HG02870 (cell line): ENCODE measurements around the gene CFAP74.

Experiments used
- ATAC-seq: cut with Tn5 transposase; IDR thresholded peaks from one replicate; pipeline ENCODE4 v1.9.1; 2021; ENCODE audit warnings: mild to moderate bottlenecking, moderate library complexity; ENCODE audit not compliant: unreplicated experiment

CFAP74 gene

DNA sequence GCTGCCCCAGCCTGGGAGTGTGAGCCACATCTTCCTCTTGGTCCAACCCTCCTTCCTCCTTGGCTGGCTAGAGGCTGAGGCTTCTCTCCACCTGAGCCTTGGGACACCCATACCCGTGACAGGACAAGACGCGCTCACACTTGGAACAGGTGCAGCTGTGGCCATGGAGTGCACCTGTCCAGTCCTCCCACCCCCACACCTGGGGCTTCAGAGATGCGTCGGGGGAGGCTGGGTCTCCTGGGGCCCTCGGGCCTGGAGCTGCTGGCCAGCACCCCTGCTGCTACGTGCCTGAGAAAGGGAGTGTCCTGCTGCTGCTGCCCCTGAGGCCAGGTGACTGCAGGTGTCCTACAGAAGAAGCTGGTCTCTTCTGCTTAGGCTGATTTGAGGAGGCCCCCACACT, 47.5 kb downstream of the CFAP74 start:
- no peak for ATAC-seq

DNA sequence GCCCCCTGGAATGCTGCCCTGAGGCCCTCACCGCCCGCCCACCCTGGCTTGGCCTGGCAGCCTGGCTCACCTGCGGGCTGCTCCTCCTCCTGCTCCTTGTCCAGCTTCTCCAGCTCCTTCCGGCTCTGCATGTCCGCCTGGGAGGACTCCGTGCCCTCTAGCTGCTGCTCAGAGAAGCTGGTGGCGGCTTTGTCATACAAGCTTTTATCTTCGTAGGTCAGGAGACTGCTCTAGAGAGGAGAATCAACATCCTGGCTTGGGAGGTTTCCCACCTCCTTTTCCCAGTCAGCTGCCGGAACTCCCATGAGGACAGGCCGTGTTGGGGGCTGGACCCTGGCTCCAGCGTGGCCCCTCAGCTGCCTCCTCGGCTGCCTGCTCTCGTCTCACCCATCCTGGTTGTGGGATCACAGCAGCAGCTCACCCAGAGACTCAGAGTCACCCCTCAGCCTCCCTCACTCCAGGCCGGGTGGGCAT, 47.9 kb downstream of the CFAP74 start:
- ATAC-seq, result no peak

DNA sequence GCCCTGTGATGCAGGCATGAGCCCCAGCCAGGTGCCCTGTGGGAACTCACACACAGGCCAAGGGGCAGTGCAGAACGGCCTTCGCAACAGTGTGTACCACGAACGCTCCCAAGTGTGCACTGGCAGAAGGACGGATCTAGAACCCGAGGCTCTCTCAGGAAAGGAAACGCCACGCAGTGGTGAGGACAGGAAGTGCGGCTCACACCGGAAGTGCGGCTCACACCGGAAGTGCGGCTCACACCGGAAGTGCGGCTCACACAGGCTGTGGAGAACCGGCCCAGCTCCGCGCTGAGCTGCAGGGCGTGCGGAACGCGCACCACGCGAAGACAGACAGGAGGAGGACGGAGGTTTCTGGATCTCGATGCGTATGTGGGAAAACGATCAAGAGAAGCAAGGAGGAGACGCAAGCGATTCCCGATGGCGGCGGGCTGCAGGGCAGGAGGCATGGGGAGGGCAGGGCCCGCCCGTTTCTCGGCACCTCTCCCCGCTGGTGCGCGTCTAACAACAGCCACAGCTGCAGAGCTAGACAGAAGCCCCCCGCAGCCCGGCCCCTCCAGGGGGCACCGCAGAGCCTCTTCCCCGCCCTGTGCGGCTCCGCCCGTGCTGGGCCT, 48.6 kb downstream of the CFAP74 start:
- no peak for ATAC-seq

DNA sequence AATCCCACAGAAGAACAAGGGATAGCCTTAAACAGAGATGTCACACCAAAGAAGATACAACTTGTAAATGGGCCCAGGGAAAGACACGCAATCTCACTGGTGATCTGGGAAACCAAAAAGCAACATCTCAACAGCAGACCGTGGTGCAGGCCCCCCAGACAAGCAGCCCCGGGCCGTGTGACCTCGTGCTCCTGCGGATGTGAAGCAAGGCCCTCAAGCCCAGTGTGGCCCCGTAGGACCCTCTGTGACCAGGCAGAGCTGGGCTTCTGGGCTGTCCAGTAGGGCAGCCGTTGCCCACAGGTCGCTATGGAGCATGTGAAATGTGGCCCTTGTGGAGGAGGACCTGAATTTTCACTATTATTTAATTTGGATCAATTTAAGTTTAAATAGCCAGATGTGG, 49.6 kb downstream of the CFAP74 start:
- no peak for ATAC-seq

DNA sequence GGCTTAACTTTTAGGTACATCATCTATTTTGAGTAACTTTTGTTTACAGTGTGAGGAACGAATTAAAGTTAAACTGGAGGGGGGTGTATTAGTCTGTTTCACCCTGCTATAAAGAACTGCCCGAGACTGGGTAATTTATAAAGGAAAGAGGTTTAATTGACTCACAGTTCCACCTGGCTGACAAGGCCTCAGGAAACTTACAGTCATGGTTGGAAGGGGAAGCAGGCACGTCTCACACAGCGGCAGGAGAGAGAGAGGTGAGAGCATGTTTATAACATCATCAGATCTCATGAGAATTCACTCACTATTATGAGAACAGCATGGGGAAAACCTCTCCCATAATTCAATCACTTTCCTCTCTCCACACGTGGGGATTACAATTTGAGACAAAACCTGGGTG, 52.6 kb downstream of the CFAP74 start:
- ATAC-seq, result no peak

DNA sequence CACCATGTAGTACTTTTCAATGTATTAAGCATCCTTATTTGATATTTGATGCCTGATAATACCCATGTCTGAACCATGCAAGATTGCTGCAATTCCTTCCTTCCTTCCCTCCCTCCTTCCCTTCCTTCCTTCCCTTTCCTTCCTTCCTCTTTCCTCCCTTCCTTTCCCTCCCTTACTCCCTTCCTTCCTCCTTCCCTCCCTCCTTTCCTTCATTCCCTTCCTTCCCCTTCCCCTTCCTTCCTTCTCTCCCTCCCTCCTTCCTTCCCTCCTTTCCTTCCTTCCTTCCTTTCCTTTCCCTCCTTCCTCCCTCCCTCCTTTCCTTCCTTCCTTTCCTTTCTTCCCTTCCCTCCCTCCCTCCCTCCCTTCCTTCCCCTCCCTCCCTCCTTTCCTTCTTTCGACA, 54.8 kb downstream of the CFAP74 start:
- ATAC-seq, result no peak

DNA sequence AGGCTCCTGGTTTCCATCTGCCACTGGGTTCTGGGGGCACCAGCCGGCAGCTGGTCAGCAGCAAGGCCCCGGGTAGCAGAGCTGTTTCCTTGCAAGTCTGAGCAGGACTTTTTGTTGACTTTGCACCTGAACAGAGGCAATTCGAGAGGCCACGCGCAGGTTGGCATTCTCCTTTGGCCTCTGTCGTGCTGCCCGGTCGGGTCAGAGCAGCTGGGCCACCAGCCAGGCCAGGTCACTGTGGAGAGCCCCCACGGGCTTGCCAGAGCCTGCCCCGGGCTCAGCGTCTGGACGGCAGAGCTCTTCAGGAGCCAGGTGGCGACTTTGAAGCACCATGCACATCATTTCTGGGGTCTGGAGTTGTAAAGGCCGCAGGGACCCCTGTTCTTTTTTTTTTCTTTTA, 56.1 kb downstream of the CFAP74 start:
- no peak for ATAC-seq

DNA sequence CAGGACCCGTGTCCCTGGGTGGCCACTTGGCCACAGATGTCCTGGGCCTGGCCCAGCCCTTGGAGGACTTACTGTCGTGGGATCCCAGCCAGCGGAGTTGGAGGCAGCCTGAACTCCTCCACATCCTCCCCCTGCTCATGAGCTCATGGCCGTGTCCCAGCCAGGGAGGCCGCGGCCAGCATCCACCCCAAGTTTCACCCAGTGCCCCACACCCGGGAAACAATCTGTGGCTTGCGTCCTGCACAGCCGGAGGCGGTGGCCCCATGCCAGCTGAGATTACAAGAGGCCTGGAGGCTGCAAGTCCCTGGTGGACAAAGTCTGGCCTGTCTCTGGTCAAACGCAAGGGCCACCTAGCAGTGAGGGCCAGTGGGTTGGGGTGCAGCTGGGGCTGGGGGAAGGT, 57.0 kb downstream of the CFAP74 start:
- no peak for ATAC-seq

DNA sequence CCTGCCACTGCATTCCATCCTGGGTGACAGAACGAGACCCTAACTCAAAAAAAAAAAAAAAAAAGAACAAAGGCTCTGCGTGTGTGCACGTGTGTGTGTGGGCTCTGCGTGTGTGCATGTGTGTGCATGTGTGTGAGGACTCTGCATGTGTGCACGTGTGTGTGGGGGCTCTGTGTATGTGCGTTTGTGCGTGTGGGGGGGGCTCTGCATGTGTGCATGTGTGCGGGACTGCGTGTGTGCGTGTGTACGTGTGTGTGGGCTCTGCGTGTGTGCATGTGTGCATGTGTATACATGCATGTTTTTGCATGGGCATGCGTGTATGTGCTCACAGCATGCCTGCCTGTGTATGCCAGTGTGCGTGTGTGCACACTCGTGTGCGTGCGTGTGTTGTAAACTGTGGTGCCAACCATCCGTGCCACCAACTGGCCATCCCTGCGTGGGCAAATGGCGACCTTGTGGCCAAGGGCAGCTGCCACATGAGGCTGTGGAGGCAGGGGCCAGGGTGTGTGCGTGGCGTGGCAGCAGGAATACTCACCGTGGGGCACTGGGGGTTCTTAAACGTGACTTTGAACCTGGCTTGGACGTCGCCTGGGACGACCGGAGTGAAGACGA, 57.7 kb downstream of the CFAP74 start:
- no peak for ATAC-seq

DNA sequence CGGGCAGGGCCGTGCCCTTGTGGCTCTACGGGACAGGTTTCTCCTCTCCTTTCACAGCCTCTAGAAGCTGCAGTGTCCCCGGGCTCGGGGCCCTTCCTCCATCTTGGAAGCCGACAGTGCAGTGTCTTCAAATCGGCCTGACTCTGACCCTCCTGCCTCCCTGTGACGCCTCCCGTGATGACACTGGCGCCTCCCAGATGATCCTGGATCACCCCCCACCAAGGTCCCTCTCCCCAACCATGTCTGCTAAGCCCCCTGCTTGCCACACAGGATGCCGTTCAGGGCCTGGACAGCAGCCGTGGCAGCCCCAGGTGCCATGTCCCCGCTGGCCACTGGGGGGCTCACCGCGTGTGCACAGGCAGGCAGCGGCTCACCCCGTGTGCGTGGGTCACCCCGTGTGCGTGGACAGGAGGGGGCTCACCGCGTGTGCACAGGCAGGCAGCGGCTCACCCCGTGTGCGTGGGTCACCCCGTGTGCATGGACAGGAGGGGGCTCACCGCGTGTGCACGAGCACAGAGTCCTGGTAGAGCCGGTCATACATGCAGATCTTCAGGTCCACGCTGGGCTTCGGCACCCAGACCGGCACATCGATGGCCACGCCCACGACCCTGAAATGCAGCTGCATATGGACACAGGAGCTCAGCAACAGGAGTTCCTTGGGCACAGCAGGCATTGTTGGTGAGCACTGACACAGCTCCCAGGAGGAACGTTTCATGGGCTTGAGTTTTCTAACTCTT, 59.6 kb downstream of the CFAP74 start:
- ATAC-seq, result no peak

DNA sequence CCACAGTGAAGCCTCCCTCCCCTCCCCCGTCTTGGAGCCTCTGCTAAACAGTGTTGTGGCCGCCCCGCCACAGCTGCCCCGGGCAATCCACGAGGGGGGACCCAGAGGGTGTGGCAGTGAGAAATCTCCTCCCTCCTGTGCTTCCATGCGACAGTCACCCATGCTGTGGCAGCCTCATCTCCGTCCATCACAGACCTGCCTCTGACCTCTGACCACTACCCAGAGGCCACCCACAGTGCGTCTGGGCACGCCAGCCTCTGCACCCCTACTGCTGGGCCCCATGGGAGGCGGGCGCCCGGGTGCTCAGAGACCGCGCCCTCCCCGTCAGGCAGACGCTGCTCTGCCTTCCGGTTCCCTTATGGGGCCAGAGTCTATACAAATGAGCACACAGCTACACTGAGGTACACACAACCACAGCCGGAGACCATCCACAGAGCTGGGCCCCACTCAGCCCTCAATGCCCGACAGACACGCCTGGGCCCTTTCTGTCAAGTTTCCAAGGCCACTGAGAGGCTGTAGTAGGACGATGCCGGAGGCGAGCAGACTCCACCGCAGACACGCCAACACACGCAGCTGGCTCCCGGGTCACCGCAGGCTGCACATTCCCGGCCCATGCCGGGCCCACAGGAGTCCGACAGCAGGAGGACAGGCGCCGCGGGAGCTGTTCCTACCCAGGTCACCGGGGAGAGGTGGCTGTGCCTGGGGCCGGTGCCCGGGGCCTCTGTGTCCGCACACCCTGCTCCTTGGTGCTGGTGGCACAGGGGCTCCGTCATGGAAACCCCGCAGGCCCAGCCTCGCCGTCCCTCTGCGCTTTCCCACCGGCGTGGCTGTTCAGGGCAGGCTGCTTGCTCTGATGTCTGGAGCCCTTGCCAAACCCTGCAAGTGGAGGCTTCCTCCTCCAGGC, 60.6 kb downstream of the CFAP74 start:
- ATAC-seq, result no peak

DNA sequence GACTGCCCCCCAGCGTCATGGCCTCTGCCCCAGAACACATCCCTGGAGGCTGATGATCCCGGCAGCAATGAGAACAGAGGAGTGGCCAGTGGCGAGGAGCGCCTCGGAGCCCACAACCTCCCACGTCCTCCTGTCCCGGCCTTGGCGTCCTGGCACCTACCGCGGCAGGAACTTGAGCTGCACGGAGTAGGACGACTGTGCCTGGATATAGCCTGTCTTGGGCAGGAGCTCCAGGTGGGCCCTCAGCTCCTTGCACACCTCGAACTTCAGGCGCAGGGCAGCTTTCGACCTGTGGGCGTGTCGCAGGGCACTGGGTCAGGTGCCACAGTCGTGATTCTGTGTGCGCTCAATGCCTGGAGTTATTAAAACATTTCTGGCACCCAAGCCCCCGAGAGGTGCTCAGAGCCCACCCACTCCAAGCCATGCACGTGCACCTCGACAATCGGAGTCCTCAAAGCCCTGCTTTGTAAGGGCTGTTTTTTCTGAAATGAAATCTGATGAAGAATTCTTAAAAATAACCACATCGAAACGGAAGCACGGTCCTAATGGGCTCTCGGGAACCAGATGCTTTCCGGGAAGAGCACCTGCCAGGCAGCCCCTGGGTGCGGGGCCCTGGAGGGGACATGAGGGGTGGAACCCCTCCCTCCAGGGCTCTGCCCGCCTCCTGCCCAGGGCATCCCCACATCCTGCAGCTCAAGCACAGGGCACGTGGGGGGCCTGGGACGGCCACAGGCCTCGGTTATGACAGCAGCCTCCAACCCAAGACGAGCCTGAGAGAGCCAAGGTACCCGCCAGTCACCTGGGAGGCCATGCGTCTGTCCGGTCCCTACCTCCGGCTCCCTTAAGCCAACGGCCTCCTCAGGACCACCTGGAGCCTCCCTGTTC, 61.5 kb downstream of the CFAP74 start:
- ATAC-seq, result no peak

DNA sequence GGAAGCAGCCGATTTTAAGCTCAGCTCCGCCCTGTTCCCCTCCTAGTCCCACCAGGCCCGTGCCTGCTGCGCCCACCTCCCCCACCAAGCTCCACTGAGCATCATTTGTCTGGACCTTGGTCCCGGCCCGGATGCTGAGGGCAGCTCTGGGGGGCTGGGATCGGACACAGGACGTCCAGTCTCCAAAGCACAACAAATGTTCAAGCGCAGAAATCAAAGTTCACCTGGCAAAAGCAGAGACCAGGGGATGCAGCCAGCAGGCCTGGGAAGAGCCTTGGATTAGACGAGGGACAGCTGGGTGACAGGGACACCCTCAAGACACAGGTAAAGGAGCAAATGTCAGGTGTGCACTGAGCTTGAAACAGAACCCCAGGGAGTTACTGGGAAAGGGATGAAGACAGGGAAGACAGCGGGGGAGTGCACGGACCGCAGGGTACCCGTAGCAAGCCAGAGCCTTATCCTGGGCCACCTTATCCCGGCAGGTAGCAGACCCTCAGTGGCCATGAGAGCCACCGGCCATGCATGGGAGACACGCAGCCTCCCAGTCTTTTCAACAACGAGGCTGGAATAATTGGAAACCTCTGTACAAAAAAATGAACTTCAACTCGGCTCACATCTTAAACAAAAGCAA, 62.3 kb downstream of the CFAP74 start:
- ATAC-seq, result no peak

DNA sequence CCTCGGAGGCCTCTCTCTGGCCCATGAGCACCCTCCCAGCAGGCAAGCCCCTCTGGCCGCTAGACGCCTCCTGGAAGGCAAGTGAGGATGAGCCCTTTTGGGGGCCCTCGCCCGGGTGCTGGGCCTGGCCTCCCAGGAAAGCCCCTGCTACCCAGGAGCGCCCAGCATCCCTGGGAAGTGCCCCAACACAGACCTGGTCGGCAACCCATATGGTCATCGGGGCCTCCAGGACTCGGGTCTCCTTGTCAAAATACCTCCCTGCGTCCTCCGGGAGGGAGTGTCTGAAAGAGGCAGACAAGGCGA, 63.5 kb downstream of the CFAP74 start:
- no peak for ATAC-seq

DNA sequence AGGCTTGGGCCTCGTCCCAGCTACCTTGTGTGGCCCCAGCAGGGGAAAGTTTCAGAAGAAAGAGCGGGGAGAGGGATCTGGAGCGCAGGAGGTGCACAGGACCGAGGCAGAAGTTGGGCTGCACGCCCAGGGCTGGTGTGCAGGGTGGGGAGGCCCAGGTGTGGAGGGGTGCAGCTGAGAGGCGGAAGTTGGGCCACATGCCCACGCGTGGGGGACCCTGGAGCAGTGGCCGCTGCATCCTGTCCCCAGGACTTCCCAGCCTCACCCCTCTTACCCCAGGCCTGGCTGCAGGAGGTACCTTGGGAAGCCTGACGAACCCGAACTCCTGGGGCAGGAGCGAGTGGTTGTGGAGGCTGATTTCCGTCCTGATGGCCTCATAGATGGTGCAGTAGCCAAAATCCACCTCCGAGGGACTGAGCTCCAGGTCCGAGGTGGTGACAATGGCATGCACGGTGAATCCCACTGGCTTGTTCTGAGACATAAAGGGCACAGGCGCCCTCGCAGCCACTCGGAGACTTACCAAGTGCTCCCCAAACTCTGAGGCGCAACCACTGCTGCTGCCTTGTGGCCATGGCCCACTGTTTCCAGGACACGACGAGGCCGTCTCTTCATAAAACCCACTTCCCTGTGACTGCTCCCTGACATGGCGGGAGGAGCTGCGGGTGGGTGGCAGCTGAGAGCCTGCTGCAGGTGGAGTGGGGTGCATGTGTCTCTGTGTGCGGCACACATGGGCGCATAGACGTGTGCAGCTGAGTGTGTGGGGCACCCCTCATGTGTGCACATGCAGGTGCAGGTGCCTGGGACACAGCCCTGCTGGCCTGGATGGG, 64.1 kb downstream of the CFAP74 start:
- no peak for ATAC-seq

DNA sequence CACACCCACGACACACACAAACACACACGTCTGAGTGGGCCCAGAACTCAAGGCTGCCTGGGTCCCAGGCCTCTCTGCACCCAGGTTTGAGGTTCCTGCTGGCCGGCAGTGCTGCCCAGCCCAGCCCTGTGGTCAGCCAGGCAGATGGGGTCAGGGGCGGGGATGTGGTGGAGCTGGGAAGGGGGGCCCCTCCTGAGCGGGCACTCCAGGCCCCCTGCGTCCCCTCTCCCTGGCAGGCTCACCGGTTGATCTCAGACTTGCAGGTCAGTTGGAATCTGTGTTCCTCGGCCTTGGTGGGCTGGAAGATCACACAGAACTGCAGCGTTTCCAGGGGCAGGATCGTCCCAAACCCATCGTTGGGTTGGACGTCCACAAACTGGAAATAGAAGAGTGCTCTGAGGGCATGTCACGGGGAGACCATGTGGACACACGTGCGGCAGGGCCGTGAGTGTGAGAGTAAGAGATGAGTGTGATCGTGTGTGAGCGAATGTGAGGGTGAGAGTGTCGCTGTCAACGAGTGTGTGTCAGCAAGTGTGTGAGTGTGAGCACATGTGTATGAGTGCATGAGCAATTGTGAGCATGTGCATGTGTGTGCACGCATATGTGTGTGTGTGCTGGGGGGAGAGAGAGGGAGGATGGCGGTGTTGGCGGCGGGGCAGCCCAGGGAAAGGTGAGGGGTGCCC, 64.8 kb downstream of the CFAP74 start:
- ATAC-seq, result no peak

DNA sequence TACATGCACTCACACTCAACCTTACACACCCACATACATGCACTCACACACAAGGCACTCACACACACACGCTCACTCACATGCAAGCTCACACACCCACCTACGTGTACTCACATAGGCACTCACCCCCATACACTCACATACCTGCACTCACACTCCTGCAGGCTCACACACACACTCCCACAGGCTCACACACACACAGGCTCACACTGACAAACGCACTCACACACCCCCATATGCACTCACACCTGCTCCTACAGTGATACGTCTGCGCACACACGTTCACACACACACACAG, 65.4 kb downstream of the CFAP74 start:
- ATAC-seq, result no peak

DNA sequence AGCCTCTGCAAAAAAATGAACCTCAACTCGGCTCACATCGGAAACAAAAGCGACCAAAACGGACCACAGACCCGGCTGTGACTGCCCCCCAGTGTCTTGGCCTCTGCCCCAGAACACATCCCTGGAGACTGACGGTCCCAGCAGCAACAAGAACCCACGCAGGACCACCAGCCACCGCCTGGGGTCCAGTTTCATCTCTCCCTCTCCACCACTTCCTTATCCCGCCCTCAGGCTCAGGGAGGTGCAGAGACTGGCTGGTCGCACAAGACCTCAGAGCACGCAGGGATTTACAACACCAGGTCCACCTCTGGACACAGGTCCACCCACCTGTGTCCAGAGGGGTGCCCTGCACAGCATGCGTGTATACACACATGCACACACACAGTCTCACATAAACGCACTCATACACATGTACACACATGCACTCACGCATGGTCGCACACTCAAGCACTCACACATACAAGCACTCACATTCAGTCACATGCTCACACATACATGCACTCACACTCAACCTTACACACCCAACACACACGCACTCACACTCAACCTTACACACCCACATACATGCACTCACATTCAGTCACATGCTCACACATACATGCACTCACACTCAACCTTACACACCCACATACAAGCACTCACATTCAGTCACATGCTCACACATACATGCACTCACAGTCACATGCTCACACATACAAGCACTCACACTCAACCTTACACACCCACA, 65.9 kb downstream of the CFAP74 start:
- ATAC-seq, result no peak
